ENCODE data around the gene STK32B.
A peak's percentile ranks its signal among the peaks of the same experiment; 100 is the strongest.

Gene STK32B

GRCh38 chr4:5143306-5143861 is 92.1 kb downstream of the STK32B start:
- Histone ChIP-seq H3K4me3 (ENCODE audit: low read length) (no peak overlapping the region), H3K36me3 (ENCODE audit: insufficient read depth, low read length) (no peaks in the 10 kb centered on the region)

GRCh38 chr4:5143940-5144339 is 92.7 kb downstream of the STK32B start:
- Histone ChIP-seq H3K4me1 (ENCODE audit: control insufficient read depth, insufficient read depth, low read length) (no peaks in the 10 kb centered on the region), H3K4me3 (ENCODE audit: low read length) (no peak overlapping the region), H3K27me3 (ENCODE audit: control insufficient read depth, insufficient read depth, low read length) (no peaks in the 10 kb centered on the region), H3K36me3 (ENCODE audit: insufficient read depth, low read length) (no peaks in the 10 kb centered on the region), H3K9me3 (replicated peaks; ENCODE audit: low read length) (no peaks in the 10 kb centered on the region), H3K4me2 (ENCODE audit: low read length) (no peak overlapping the region), H3K9ac (ENCODE audit: low read depth, low read length) (no peak overlapping the region)

More at GRCh38 chr4:5143306-5143861, 92.1 kb downstream of the STK32B start:
- no peaks in the 10 kb centered on the region for H3K4me1 ChIP-seq (ENCODE audit: control insufficient read depth, insufficient read depth, low read length)
- no peak overlapping the region for H3K9ac ChIP-seq (ENCODE audit: low read depth, low read length)
- no peaks in the 10 kb centered on the region for H3K27me3 ChIP-seq (ENCODE audit: control insufficient read depth, insufficient read depth, low read length)
- H3K9me3 ChIP-seq (replicated peaks; ENCODE audit: low read length) = no peaks in the 10 kb centered on the region
- H3K4me2 ChIP-seq (ENCODE audit: low read length) = no peak overlapping the region

- Histone ChIP-seq H3K36me3 (ENCODE audit: insufficient read depth, low read length) (no peaks in the 10 kb centered on the region), H3K9ac (ENCODE audit: low read depth, low read length) (no peak overlapping the region), H3K4me3 (ENCODE audit: low read length) (no peak overlapping the region), H3K4me2 (ENCODE audit: low read length) (no peak overlapping the region), H3K4me1 (ENCODE audit: control insufficient read depth, insufficient read depth, low read length) (no peaks in the 10 kb centered on the region), H3K9me3 (replicated peaks; ENCODE audit: low read length) (no peaks in the 10 kb centered on the region), H3K27me3 (ENCODE audit: control insufficient read depth, insufficient read depth, low read length) (no peaks in the 10 kb centered on the region)
Observed at GRCh38 chr4:5144384-5144783, 93.1 kb downstream of the STK32B start.

DNA sequence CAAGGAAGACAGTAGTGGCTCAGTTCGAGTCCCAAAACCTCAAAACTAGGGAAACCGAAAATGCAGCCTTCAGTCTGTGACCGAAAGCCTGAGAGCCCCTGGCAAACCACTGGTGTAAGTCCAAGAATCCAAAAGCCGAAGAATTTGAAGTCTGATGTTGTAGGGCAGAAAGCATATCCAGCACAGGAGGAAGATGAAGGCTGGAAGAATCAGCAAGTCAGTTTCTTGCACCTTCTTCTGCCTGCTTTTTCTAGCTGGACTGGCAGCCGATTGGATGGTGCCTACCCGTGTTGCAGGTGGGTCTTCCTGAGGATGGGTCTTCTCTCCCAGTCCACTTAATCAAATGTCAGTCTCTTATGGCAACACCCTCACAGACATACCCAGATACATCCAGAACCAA is 95.0 kb downstream of the STK32B start:
- Histone ChIP-seq H3K4me1 (ENCODE audit: control insufficient read depth, insufficient read depth, low read length) (no peaks in the 10 kb centered on the region), H3K4me2 (ENCODE audit: low read length) (no peak overlapping the region), H3K4me3 (ENCODE audit: low read length) (no peak overlapping the region), H3K9ac (ENCODE audit: low read depth, low read length) (no peak overlapping the region), H3K27me3 (ENCODE audit: control insufficient read depth, insufficient read depth, low read length) (no peaks in the 10 kb centered on the region), H3K9me3 (replicated peaks; ENCODE audit: low read length) (no peaks in the 10 kb centered on the region), H3K36me3 (ENCODE audit: insufficient read depth, low read length) (no peaks in the 10 kb centered on the region)

DNA sequence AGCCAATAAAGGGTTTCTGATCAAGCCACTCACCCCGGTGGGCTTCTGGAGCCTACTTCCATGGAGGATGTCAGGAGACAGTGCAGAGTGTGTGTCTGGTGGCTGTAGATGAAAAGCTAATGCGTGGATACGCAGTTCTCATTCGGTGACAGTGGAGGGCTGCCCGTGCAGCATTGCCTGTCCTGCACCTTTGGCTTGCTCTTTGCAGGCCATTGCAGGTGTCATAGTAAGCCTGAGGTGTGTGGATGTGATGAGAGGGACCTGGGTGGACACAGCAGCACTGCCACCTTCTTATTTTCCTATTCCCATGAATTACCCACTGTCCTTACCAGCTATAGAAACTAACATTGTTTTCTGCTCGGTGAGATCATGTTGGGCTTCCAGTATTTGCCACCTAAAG is 101.2 kb downstream of the STK32B start:
- H3K9ac ChIP-seq (ENCODE audit: low read depth, low read length) = no peak overlapping the region
- H3K9me3 ChIP-seq (replicated peaks; ENCODE audit: low read length) = no peaks in the 10 kb centered on the region
- H3K36me3 ChIP-seq (ENCODE audit: insufficient read depth, low read length) = no peaks in the 10 kb centered on the region
- H3K27me3 ChIP-seq (ENCODE audit: control insufficient read depth, insufficient read depth, low read length) = no peaks in the 10 kb centered on the region
- H3K4me2 ChIP-seq (ENCODE audit: low read length) = no peak overlapping the region
- no peak overlapping the region for H3K4me3 ChIP-seq (ENCODE audit: low read length)
- H3K4me1 ChIP-seq (ENCODE audit: control insufficient read depth, insufficient read depth, low read length) = no peaks in the 10 kb centered on the region

DNA sequence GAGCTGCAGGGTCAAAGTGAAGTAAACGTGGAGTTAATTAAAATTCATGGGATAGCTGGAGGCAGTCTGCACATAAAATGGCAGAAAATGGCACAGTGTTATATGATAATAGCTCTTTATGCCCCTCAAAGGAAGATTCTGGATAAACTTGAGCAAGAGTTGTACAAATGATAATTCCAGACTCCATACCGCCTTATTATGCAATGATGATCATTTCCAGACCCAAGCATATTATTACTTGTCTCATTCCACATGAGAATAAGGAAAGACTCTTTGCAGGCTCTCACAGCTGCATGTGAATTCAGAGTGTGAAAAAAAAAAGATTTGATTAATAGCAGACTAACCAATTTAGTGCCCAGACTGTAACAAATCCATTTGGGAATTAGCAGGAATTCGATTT is 105.4 kb downstream of the STK32B start:
- Histone ChIP-seq H3K4me2 (ENCODE audit: low read length) (no peak overlapping the region), H3K9me3 (replicated peaks; ENCODE audit: low read length) (no peaks in the 10 kb centered on the region), H3K4me1 (ENCODE audit: control insufficient read depth, insufficient read depth, low read length) (no peaks in the 10 kb centered on the region), H3K9ac (ENCODE audit: low read depth, low read length) (no peak overlapping the region), H3K4me3 (ENCODE audit: low read length) (no peak overlapping the region), H3K36me3 (ENCODE audit: insufficient read depth, low read length) (no peaks in the 10 kb centered on the region), H3K27me3 (ENCODE audit: control insufficient read depth, insufficient read depth, low read length) (peaks cover 4% of the 10 kb centered on the region)

DNA sequence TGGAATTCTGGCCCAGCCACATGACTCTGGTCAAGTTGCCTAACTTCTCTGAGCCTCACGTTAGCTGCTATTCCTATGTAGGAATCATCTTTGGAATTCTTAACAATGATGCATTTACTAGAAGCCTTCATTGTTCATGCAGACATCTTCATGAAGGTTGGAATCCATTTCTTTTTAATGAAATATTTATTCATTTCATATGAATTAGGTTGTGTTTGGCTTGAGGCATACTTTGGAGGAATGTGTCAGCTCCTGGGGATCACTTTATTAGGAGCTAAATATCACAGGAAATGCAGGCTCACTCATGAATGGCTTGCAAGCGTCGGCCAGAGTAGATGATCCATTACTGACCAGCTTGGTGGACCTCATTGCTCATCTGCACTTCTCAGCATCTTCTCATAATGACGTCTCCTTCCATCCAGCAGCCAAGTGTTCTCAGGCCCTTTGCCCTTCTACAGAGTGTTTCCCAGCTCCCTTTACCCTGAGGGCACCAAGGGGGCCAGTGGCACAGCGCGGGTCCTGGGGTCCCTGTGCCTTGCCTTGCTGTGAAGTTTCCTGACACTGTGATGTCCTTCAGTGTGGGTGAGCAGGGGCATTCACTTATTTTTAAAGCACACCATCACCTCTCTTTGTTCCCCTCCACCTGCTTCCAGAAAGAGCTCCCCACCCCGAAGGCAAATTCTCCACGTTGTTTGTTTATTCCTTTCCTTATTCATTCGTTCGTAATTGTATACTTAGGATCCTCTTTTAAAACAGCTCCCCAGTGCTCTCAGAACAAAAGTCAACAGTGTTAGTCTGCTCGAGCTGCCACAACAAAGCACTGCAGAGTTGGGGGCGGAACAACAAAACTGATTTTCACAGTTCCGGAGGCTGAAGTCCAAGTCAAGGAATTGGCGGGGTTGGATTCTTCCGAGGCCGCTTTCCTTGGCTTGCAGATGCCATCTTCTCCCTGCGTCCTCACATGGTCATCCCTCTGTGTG is 106.8 kb downstream of the STK32B start:
- no peak overlapping the region for H3K9ac ChIP-seq (ENCODE audit: low read depth, low read length)
- H3K4me2 ChIP-seq (ENCODE audit: low read length) = no peak overlapping the region
- H3K4me1 ChIP-seq (ENCODE audit: control insufficient read depth, insufficient read depth, low read length) = no peaks in the 10 kb centered on the region

DNA sequence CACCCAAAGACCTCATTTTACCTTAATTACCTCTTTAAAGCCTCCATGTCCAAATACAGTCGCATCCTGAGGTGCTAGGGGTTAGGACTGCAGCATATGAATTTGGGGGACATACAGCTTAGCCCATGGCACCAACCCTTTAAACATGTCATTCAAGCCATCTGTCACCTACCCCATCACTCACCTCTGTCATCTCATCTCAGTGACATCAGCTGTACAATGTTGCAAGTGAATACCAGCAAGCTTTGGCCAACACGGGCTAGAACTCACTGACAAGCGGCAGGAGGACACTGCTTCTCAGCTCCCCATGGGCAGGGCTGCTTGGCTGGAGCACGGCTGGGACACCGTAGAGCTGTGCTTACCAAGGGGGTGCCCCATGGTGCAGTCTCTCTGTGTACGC is 107.5 kb downstream of the STK32B start:
- H3K4me1 ChIP-seq (ENCODE audit: control insufficient read depth, insufficient read depth, low read length) = no peaks in the 10 kb centered on the region
- H3K4me3 ChIP-seq (ENCODE audit: low read length) = no peak overlapping the region
- H3K9me3 ChIP-seq (replicated peaks; ENCODE audit: low read length) = no peaks in the 10 kb centered on the region
- no peak overlapping the region for H3K4me2 ChIP-seq (ENCODE audit: low read length)
- H3K36me3 ChIP-seq (ENCODE audit: insufficient read depth, low read length) = no peaks in the 10 kb centered on the region
- H3K9ac ChIP-seq (ENCODE audit: low read depth, low read length) = no peak overlapping the region
- peaks cover 4% of the 10 kb centered on the region for H3K27me3 ChIP-seq (ENCODE audit: control insufficient read depth, insufficient read depth, low read length)

More for the DNA sequence above, 106.8 kb downstream of the STK32B start:
- Histone ChIP-seq H3K27me3 (ENCODE audit: control insufficient read depth, insufficient read depth, low read length) (peaks cover 4% of the 10 kb centered on the region), H3K36me3 (ENCODE audit: insufficient read depth, low read length) (no peaks in the 10 kb centered on the region), H3K4me3 (ENCODE audit: low read length) (no peak overlapping the region), H3K9me3 (replicated peaks; ENCODE audit: low read length) (no peaks in the 10 kb centered on the region)

DNA sequence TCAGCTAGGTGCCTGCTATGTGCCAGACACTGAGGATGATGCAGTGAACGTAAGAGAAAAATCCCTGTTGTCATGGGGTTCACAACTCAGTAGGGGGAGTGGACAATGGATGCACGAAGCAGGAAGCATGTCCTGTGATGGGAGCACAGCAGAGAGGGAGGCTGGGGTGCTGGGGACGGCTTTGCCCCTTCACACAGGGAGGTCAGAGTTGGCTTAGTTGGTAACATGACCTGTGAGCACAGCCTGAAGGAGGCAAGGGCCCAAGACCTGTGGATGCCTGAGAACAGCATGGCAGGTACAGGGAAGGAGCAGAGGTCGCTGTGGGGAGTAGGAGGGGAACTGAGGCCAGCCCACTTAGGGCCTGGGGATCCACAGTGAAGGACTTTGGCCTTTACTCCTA is 109.4 kb downstream of the STK32B start:
- no peaks in the 10 kb centered on the region for H3K9me3 ChIP-seq (replicated peaks; ENCODE audit: low read length)
- no peak overlapping the region for H3K4me2 ChIP-seq (ENCODE audit: low read length)
- no peak overlapping the region for H3K4me3 ChIP-seq (ENCODE audit: low read length)
- peaks cover 4% of the 10 kb centered on the region for H3K27me3 ChIP-seq (ENCODE audit: control insufficient read depth, insufficient read depth, low read length)
- H3K9ac ChIP-seq (ENCODE audit: low read depth, low read length) = no peak overlapping the region
- no peaks in the 10 kb centered on the region for H3K36me3 ChIP-seq (ENCODE audit: insufficient read depth, low read length)
- H3K4me1 ChIP-seq (ENCODE audit: control insufficient read depth, insufficient read depth, low read length) = peaks cover 11% of the 10 kb centered on the region

- H3K36me3 ChIP-seq (ENCODE audit: insufficient read depth, low read length) = no peaks in the 10 kb centered on the region
- H3K9ac ChIP-seq (ENCODE audit: low read depth, low read length) = no peak overlapping the region
- peaks cover 4% of the 10 kb centered on the region for H3K27me3 ChIP-seq (ENCODE audit: control insufficient read depth, insufficient read depth, low read length)
- H3K4me3 ChIP-seq (ENCODE audit: low read length) = no peak overlapping the region
- H3K4me2 ChIP-seq (ENCODE audit: low read length) = no peak overlapping the region
- peaks cover 19% of the 10 kb centered on the region for H3K4me1 ChIP-seq (ENCODE audit: control insufficient read depth, insufficient read depth, low read length)
- H3K9me3 ChIP-seq (replicated peaks; ENCODE audit: low read length) = no peaks in the 10 kb centered on the region
Observed at GRCh38 chr4:5162909-5163508, 111.7 kb downstream of the STK32B start.

- no peaks in the 10 kb centered on the region for H3K9me3 ChIP-seq (replicated peaks; ENCODE audit: low read length)
- no peak overlapping the region for H3K4me2 ChIP-seq (ENCODE audit: low read length)
- peaks cover 19% of the 10 kb centered on the region for H3K4me1 ChIP-seq (ENCODE audit: control insufficient read depth, insufficient read depth, low read length)
- no peaks in the 10 kb centered on the region for H3K27me3 ChIP-seq (ENCODE audit: control insufficient read depth, insufficient read depth, low read length)
- peak overlapping the region; percentile 72 for H3K9ac ChIP-seq (ENCODE audit: low read depth, low read length)
- no peak overlapping the region for H3K4me3 ChIP-seq (ENCODE audit: low read length)
- no peaks in the 10 kb centered on the region for H3K36me3 ChIP-seq (ENCODE audit: insufficient read depth, low read length)
Observed at GRCh38 chr4:5164221-5164912, 113.1 kb downstream of the STK32B start.
